HepG2 (cell line): ENCODE data around the gene TMC8. TPM values are rescaled to one million over a fixed set of nuclear protein-coding genes. Genes with fewer than 3 reads are reported as not detected.

ENCODE experiments used
- ARNTL ChIP-seq: sonication (generic); formaldehyde crosslinking; IDR thresholded peaks from 2 replicates; pipeline ENCODE4 v1.4.0; 2020; ENCODE audit warnings: mild to moderate bottlenecking, missing genetic modification reagents
- KLF16 ChIP-seq, 2 experiments: sonication (generic) in 1 of 2; formaldehyde crosslinking in 1 of 2; IDR thresholded peaks; 2 replicates each; pipeline versions ENCODE4 v1.6.1 to v1.8.0; 2016 to 2023; ENCODE audit warnings: missing genetic modification reagents in 2 of 2, missing compliant biosample characterization in 1 of 2
- TCF7 ChIP-seq: sonication (generic); IDR thresholded peaks from 2 replicates; pipeline ENCODE4 v1.6.1; 2016; ENCODE audit warnings: antibody characterized with exemption, low read depth
- TGIF2 ChIP-seq: IDR thresholded peaks from 2 replicates; pipeline ENCODE4 v1.6.1; 2016; ENCODE audit warnings: control low read depth, missing compliant biosample characterization
- ZFY ChIP-seq: sonication (generic); formaldehyde crosslinking; IDR thresholded peaks from 2 replicates; pipeline ENCODE4 v1.4.0; 2020; ENCODE audit warnings: missing genetic modification reagents
- ZNF441 ChIP-seq: sonication (generic); formaldehyde crosslinking; IDR thresholded peaks from 2 replicates; pipeline ENCODE4 v1.7.0; 2021; ENCODE audit warnings: missing genetic modification reagents, borderline replicate concordance
- ZNF550 ChIP-seq: sonication (generic); formaldehyde crosslinking; IDR thresholded peaks from 2 replicates; pipeline ENCODE4 v1.4.0; 2020; ENCODE audit warnings: mild to moderate bottlenecking, missing genetic modification reagents, borderline replicate concordance
- ZNF619 ChIP-seq: sonication (generic); formaldehyde crosslinking; IDR thresholded peaks from 2 replicates; pipeline ENCODE4 v1.4.0; 2020; ENCODE audit warnings: mild to moderate bottlenecking, missing genetic modification reagents
- polyA plus RNA-seq, 8 experiments: library from polyadenylated mRNA; depleted of rRNA in 3 of 8; stranded (reverse) in 7 of 8; unstranded in 1 of 8; fragments of >200 nt; fragmentation: Illumina TruSeq in 4 of 8; extraction: Trizol in 4 of 8; gene quantifications; 2 replicates each; pipeline versions ENCODE4 v1.2.1 to v1.2.3, GENCODE V29; 2011 to 2016; ENCODE audit warnings: low read depth in 4 of 8, missing spikeins in 1 of 8, mixed read lengths in 1 of 8; ENCODE audit not compliant: insufficient read depth in 1 of 8
- total RNA-seq, 5 experiments: library from RNA; depleted of rRNA; stranded (reverse); fragments of >200 nt; fragmentation: Illumina TruSeq; extraction: Trizol; gene quantifications; 2 replicates each; pipeline ENCODE4 v1.2.3, GENCODE V29; 2016; ENCODE audit warnings: low read depth in 1 of 5
- TF ChIP-seq, protein P1 (sequence below): sonication (generic); formaldehyde crosslinking; IDR thresholded peaks from 2 replicates; pipeline ENCODE4 v1.5.1; 2020; ENCODE audit warnings: mild to moderate bottlenecking, missing genetic modification reagents, moderate library complexity
- TF ChIP-seq, protein P2 (sequence below): fragments of 450-650 bp; IDR thresholded peaks from 2 replicates; pipeline ENCODE4 v1.6.1; 2017
- TF ChIP-seq, protein P3 (sequence below): sonication (generic); formaldehyde crosslinking; IDR thresholded peaks from 2 replicates; pipeline ENCODE4 v1.4.0; 2020; ENCODE audit warnings: missing genetic modification reagents
- TF ChIP-seq, protein P4 (sequence below): sonication (generic); formaldehyde crosslinking; IDR thresholded peaks from 2 replicates; pipeline ENCODE4 v1.9.0; 2021; ENCODE audit warnings: missing genetic modification reagents, mild to moderate bottlenecking, borderline replicate concordance
- TF ChIP-seq, protein P5 (sequence below): sonication (generic); formaldehyde crosslinking; IDR thresholded peaks from 2 replicates; pipeline ENCODE4 v1.9.0; 2021; ENCODE audit warnings: mild to moderate bottlenecking, missing genetic modification reagents

Gene TMC8
- total and polyA plus RNA-seq, 2 of the 13 experiments (the other 11 are each of a cell fraction or from before 2014, with no cell fraction given): 0.53 to 7.8 TPM

DNA sequence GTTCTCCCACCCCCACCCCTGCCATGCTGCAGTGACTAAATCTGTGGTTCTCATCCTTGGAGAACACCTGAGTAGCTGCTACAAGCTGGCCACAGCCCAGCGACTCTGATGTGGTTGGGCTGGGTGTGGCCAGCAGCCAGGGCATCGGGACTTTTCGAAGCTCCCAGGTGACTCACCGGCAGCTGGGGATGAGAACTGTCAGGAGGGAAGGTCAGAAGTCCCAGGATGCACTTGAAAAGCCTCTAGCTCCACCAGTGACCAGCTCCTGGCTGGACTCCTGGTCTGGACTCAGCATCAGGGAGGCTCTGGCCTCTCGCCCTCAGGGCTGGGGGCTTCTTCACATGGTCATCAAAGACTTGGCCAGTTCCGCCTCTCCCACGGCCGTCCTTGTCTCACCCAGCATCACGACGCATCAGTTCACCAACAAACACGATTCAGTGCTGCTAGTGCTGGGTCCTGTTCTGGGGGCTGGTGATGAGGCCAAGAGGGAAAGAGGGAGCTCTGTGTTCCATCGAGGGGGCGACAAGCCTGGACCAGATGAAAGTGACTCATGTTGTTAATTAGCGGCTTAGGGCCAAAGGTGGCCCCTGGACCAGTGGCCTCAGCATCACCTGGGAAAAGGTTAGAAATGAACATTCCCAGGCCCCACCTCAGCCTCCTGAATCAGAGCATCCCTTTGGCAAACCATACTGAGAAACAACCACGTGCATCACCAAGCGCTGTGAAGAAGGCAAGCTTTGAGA, 11.7 kb downstream of the TMC8 start (continued):
- TF ChIP-seq, protein P1, sequence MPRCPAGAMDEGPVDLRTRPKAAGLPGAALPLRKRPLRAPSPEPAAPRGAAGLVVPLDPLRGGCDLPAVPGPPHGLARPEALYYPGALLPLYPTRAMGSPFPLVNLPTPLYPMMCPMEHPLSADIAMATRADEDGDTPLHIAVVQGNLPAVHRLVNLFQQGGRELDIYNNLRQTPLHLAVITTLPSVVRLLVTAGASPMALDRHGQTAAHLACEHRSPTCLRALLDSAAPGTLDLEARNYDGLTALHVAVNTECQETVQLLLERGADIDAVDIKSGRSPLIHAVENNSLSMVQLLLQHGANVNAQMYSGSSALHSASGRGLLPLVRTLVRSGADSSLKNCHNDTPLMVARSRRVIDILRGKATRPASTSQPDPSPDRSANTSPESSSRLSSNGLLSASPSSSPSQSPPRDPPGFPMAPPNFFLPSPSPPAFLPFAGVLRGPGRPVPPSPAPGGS: no peak
- TF ChIP-seq TGIF2 (CRISPR knock-in tag) (0 out of 2 replicates have a peak, but pooled peaks have one; percentile 31), TCF7 (peak; percentile 28; the same call in 1 of the 2 replicates), KLF16 (CRISPR knock-in tag; IDR thresholded peaks at IDR 0.05) (no peak), ZNF441 (CRISPR knock-in tag) (no peak), ZNF550 (CRISPR knock-in tag) (no peak), ARNTL (CRISPR knock-in tag) (no peak), ZFY (CRISPR knock-in tag) (no peak), ZNF619 (CRISPR knock-in tag) (no peak)
- TF ChIP-seq, protein P2, sequence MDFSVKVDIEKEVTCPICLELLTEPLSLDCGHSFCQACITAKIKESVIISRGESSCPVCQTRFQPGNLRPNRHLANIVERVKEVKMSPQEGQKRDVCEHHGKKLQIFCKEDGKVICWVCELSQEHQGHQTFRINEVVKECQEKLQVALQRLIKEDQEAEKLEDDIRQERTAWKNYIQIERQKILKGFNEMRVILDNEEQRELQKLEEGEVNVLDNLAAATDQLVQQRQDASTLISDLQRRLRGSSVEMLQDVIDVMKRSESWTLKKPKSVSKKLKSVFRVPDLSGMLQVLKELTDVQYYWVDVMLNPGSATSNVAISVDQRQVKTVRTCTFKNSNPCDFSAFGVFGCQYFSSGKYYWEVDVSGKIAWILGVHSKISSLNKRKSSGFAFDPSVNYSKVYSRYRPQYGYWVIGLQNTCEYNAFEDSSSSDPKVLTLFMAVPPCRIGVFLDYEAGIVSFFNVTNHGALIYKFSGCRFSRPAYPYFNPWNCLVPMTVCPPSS: no peak
- TF ChIP-seq, protein P3, sequence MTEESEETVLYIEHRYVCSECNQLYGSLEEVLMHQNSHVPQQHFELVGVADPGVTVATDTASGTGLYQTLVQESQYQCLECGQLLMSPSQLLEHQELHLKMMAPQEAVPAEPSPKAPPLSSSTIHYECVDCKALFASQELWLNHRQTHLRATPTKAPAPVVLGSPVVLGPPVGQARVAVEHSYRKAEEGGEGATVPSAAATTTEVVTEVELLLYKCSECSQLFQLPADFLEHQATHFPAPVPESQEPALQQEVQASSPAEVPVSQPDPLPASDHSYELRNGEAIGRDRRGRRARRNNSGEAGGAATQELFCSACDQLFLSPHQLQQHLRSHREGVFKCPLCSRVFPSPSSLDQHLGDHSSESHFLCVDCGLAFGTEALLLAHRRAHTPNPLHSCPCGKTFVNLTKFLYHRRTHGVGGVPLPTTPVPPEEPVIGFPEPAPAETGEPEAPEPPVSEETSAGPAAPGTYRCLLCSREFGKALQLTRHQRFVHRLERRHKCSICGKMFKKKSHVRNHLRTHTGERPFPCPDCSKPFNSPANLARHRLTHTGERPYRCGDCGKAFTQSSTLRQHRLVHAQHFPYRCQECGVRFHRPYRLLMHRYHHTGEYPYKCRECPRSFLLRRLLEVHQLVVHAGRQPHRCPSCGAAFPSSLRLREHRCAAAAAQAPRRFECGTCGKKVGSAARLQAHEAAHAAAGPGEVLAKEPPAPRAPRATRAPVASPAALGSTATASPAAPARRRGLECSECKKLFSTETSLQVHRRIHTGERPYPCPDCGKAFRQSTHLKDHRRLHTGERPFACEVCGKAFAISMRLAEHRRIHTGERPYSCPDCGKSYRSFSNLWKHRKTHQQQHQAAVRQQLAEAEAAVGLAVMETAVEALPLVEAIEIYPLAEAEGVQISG (CRISPR knock-in tag): no peak
- TF ChIP-seq, protein P4, sequence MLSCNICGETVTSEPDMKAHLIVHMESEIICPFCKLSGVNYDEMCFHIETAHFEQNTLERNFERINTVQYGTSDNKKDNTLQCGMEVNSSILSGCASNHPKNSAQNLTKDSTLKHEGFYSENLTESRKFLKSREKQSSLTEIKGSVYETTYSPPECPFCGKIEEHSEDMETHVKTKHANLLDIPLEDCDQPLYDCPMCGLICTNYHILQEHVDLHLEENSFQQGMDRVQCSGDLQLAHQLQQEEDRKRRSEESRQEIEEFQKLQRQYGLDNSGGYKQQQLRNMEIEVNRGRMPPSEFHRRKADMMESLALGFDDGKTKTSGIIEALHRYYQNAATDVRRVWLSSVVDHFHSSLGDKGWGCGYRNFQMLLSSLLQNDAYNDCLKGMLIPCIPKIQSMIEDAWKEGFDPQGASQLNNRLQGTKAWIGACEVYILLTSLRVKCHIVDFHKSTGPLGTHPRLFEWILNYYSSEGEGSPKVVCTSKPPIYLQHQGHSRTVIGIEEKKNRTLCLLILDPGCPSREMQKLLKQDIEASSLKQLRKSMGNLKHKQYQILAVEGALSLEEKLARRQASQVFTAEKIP (CRISPR knock-in tag): no peak
- TF ChIP-seq, protein P5, sequence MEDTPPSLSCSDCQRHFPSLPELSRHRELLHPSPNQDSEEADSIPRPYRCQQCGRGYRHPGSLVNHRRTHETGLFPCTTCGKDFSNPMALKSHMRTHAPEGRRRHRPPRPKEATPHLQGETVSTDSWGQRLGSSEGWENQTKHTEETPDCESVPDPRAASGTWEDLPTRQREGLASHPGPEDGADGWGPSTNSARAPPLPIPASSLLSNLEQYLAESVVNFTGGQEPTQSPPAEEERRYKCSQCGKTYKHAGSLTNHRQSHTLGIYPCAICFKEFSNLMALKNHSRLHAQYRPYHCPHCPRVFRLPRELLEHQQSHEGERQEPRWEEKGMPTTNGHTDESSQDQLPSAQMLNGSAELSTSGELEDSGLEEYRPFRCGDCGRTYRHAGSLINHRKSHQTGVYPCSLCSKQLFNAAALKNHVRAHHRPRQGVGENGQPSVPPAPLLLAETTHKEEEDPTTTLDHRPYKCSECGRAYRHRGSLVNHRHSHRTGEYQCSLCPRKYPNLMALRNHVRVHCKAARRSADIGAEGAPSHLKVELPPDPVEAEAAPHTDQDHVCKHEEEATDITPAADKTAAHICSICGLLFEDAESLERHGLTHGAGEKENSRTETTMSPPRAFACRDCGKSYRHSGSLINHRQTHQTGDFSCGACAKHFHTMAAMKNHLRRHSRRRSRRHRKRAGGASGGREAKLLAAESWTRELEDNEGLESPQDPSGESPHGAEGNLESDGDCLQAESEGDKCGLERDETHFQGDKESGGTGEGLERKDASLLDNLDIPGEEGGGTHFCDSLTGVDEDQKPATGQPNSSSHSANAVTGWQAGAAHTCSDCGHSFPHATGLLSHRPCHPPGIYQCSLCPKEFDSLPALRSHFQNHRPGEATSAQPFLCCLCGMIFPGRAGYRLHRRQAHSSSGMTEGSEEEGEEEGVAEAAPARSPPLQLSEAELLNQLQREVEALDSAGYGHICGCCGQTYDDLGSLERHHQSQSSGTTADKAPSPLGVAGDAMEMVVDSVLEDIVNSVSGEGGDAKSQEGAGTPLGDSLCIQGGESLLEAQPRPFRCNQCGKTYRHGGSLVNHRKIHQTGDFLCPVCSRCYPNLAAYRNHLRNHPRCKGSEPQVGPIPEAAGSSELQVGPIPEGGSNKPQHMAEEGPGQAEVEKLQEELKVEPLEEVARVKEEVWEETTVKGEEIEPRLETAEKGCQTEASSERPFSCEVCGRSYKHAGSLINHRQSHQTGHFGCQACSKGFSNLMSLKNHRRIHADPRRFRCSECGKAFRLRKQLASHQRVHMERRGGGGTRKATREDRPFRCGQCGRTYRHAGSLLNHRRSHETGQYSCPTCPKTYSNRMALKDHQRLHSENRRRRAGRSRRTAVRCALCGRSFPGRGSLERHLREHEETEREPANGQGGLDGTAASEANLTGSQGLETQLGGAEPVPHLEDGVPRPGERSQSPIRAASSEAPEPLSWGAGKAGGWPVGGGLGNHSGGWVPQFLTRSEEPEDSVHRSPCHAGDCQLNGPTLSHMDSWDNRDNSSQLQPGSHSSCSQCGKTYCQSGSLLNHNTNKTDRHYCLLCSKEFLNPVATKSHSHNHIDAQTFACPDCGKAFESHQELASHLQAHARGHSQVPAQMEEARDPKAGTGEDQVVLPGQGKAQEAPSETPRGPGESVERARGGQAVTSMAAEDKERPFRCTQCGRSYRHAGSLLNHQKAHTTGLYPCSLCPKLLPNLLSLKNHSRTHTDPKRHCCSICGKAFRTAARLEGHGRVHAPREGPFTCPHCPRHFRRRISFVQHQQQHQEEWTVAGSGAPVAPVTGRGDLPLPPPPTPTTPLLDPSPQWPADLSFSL (CRISPR knock-in tag): no peak
